Neural progenitor cell (in vitro differentiated cells): Measurements from ENCODE around the gene CACNA1B. TPM values are rescaled to one million over a fixed set of nuclear protein-coding genes. Genes with fewer than 3 reads are reported as not detected.

Experiments
- DNase-seq: peaks from one replicate; pipeline ENCODE4 v3.0.0-alpha.2; 2016; ENCODE audit warnings: low spot score
- H2AFZ ChIP-seq: fragments of 200-600 bp; sonication (generic); replicated peaks from 2 replicates; pipeline ENCODE4 v1.6.1; 2016; ENCODE audit warnings: antibody characterized with exemption
- H3F3A ChIP-seq: fragments of 200-600 bp; sonication (generic); 2 replicates; pipeline ENCODE4 v1.6.1; 2016; ENCODE audit warnings: antibody characterized with exemption, low read depth
- H3K27ac ChIP-seq: fragments of 200-600 bp; sonication (generic); 2 replicates; pipeline ENCODE4 v1.5.1; 2016; ENCODE audit warnings: mild to moderate bottlenecking
- H3K27me3 ChIP-seq: fragments of 200-600 bp; sonication (generic); 2 replicates; pipeline ENCODE4 v1.6.1; 2016; ENCODE audit warnings: mild to moderate bottlenecking, moderate library complexity
- H3K36me3 ChIP-seq: fragments of 200-600 bp; sonication (generic); 2 replicates; pipeline ENCODE4 v1.5.1; 2016
- H3K4me1 ChIP-seq: fragments of 200-600 bp; sonication (generic); 2 replicates; pipeline ENCODE4 v1.6.1; 2016; ENCODE audit warnings: mixed run types
- H3K4me2 ChIP-seq: fragments of 200-600 bp; sonication (generic); 2 replicates; pipeline ENCODE4 v1.6.1; 2016
- H3K4me3 ChIP-seq: fragments of 200-600 bp; sonication (generic); 2 replicates; pipeline ENCODE4 v1.5.1; 2016
- H3K79me2 ChIP-seq: fragments of 200-600 bp; sonication (generic); 2 replicates; pipeline ENCODE4 v1.6.1; 2016; ENCODE audit warnings: low read depth
- H3K9ac ChIP-seq: fragments of 200-600 bp; sonication (generic); 2 replicates; pipeline ENCODE4 v1.6.1; 2016
- H3K9me3 ChIP-seq: fragments of 200-600 bp; sonication (generic); 2 replicates; pipeline ENCODE4 v1.5.1; 2016; ENCODE audit warnings: low read depth
- H4K20me1 ChIP-seq: fragments of 200-600 bp; sonication (generic); 2 replicates; pipeline ENCODE4 v1.6.1; 2016; ENCODE audit warnings: low read depth
- H3K27ac Mint-ChIP-seq: 3 replicates; pipeline ENCODE4 v1.8.0; 2021; ENCODE audit warnings: mixed read lengths
- H3K27me3 Mint-ChIP-seq: 2 replicates; pipeline ENCODE4 v1.8.0; 2022; ENCODE audit warnings: low read depth, mild to moderate bottlenecking, inconsistent platforms, moderate library complexity, mixed read lengths; ENCODE audit not compliant: insufficient read depth
- H3K36me3 Mint-ChIP-seq: 3 replicates; pipeline ENCODE4 v1.8.0; 2021; ENCODE audit warnings: mixed read lengths
- H3K4me1 Mint-ChIP-seq: 3 replicates; pipeline ENCODE4 v1.8.0; 2021; ENCODE audit warnings: mixed read lengths
- H3K4me3 Mint-ChIP-seq: 3 replicates; pipeline ENCODE4 v1.8.0; 2021; ENCODE audit warnings: mild to moderate bottlenecking, moderate library complexity, mixed read lengths
- H3K9me3 Mint-ChIP-seq: 3 replicates; pipeline ENCODE4 v1.8.0; 2020; ENCODE audit warnings: mixed read lengths
- CTCF ChIP-seq: fragments of 200-600 bp; sonication (generic); IDR thresholded peaks from 2 replicates; pipeline ENCODE4 v1.5.1; 2017; ENCODE audit warnings: antibody characterized with exemption, mild to moderate bottlenecking
- EZH2 ChIP-seq: fragments of 200-600 bp; sonication (generic); IDR thresholded peaks from 2 replicates; pipeline ENCODE4 v1.6.1; 2017; ENCODE audit warnings: antibody characterized with exemption, mild to moderate bottlenecking, moderate library complexity
- EZH2phosphoT487 ChIP-seq: fragments of 200-600 bp; sonication (generic); IDR thresholded peaks from 2 replicates; pipeline ENCODE4 v1.6.1; 2017; ENCODE audit warnings: antibody characterized with exemption
- total RNA-seq: library from RNA; depleted of rRNA; stranded (reverse); fragments of >200 nt; gene quantifications from 2 replicates; pipeline ENCODE4 v1.2.3, GENCODE V29; 2015; ENCODE audit warnings: low replicate concordance

The CACNA1B gene
- total RNA-seq, 1 donor from 2014 or later, result 0.30 TPM

GRCh38 chr9:137870432-137870831, 7.2 kb upstream of the CACNA1B start:
- Histone ChIP-seq H3K36me3 (no peaks in the 10 kb centered on the region), H2AFZ (no peak overlapping the region), H3K79me2 (no peaks in the 10 kb centered on the region), H3K9me3 (no peaks in the 10 kb centered on the region), H3K4me3 (no peak overlapping the region), H3K27ac (no peak overlapping the region), H3K4me1 (no peaks in the 10 kb centered on the region), H3K4me2 (no peak overlapping the region), H3K9ac (no peak overlapping the region), H3K27me3 (peaks cover 23% of the 10 kb centered on the region), H3F3A (no peaks in the 10 kb centered on the region), H4K20me1 (no peaks in the 10 kb centered on the region)
- Mint-ChIP-seq H3K27me3 (peaks cover 15% of the 10 kb centered on the region), H3K27ac (no peak overlapping the region), H3K4me3 (no peak overlapping the region), H3K36me3 (no peaks in the 10 kb centered on the region), H3K9me3 (no peaks in the 10 kb centered on the region), H3K4me1 (no peaks in the 10 kb centered on the region)
- TF ChIP-seq EZH2phosphoT487, result no peak
- no peak for DNase-seq

- Histone ChIP-seq H3K79me2 (no peaks in the 10 kb centered on the region), H3K36me3 (no peaks in the 10 kb centered on the region), H3F3A (no peaks in the 10 kb centered on the region), H3K9ac (no peak overlapping the region), H3K4me1 (no peaks in the 10 kb centered on the region), H3K4me2 (no peak overlapping the region), H2AFZ (no peak overlapping the region), H3K9me3 (no peaks in the 10 kb centered on the region), H3K4me3 (no peak overlapping the region), H3K27ac (no peak overlapping the region), H4K20me1 (no peaks in the 10 kb centered on the region), H3K27me3 (peaks cover 42% of the 10 kb centered on the region)
- no peak for TF ChIP-seq EZH2
- TF ChIP-seq EZH2phosphoT487, result no peak
- no peak for TF ChIP-seq CTCF
- H3K27me3 Mint-ChIP-seq, result peaks cover 25% of the 10 kb centered on the region
- no peak for DNase-seq
- H3K4me1 Mint-ChIP-seq, result no peaks in the 10 kb centered on the region
- H3K27ac Mint-ChIP-seq, result no peak overlapping the region
- no peaks in the 10 kb centered on the region for H3K36me3 Mint-ChIP-seq
- H3K9me3 Mint-ChIP-seq, result peaks cover 5% of the 10 kb centered on the region
- H3K4me3 Mint-ChIP-seq, result no peak overlapping the region
These were observed 5.3 kb upstream of the CACNA1B start for GRCh38 chr9:137872296-137872695.

DNA sequence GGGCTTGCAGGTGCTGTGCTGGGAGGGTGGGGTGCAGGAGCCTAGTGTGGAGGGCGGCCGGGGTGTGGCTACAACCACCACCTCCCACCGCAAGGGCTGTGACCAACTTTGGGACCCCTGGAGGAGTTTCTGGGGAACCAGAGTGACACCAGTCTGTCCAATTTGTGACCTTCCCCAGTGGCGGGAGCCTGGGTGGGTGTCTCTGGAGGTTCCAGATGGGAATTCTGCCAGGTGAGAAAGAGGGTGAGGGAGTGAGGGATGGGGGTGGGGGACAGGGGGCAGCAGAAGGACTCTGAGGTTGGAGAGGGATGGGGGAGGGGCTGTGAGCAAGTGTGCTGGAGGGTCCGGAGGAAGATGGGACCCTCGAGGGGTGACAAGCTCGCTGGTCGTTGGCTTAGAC, 4.2 kb upstream of the CACNA1B start:
- H3K27me3 ChIP-seq, result peaks cover 49% of the 10 kb centered on the region
- H3K4me3 ChIP-seq, result no peak overlapping the region
- no peaks in the 10 kb centered on the region for H3K9me3 ChIP-seq
- H3K27ac Mint-ChIP-seq, result no peak overlapping the region
- H3K9me3 Mint-ChIP-seq, result peaks cover 5% of the 10 kb centered on the region
- no peak overlapping the region for H3K27ac ChIP-seq
- no peak overlapping the region for H3K4me2 ChIP-seq
- no peaks in the 10 kb centered on the region for H3K36me3 Mint-ChIP-seq
- H3K9ac ChIP-seq, result no peak overlapping the region
- H3F3A ChIP-seq, result no peaks in the 10 kb centered on the region
- peaks cover 25% of the 10 kb centered on the region for H3K27me3 Mint-ChIP-seq
- no peaks in the 10 kb centered on the region for H3K79me2 ChIP-seq
- H3K4me3 Mint-ChIP-seq, result no peak overlapping the region
- H3K4me1 Mint-ChIP-seq, result no peaks in the 10 kb centered on the region
- no peaks in the 10 kb centered on the region for H3K36me3 ChIP-seq
- peaks cover 4% of the 10 kb centered on the region for H4K20me1 ChIP-seq
- DNase-seq, result no peak
- H2AFZ ChIP-seq, result no peak overlapping the region
- TF ChIP-seq EZH2phosphoT487 (no peak), EZH2 (no peak), CTCF (no peak)
- H3K4me1 ChIP-seq, result peaks cover 3% of the 10 kb centered on the region

- H3K4me1 ChIP-seq, result peaks cover 4% of the 10 kb centered on the region
- no peak overlapping the region for H3K9ac ChIP-seq
- Mint-ChIP-seq H3K9me3 (peaks cover 5% of the 10 kb centered on the region), H3K36me3 (no peaks in the 10 kb centered on the region), H3K27ac (no peak overlapping the region), H3K27me3 (peaks cover 25% of the 10 kb centered on the region), H3K4me3 (no peak overlapping the region), H3K4me1 (no peaks in the 10 kb centered on the region)
- no peak overlapping the region for H3K4me2 ChIP-seq
- H3K27me3 ChIP-seq, result peaks cover 51% of the 10 kb centered on the region
- TF ChIP-seq EZH2 (no peak), EZH2phosphoT487 (no peak), CTCF (no peak)
- H3F3A ChIP-seq, result no peaks in the 10 kb centered on the region
- DNase-seq, result no peak
- no peak overlapping the region for H3K27ac ChIP-seq
- H3K4me3 ChIP-seq, result no peak overlapping the region
- no peak overlapping the region for H2AFZ ChIP-seq
- no peaks in the 10 kb centered on the region for H3K9me3 ChIP-seq
- H3K79me2 ChIP-seq, result no peaks in the 10 kb centered on the region
- no peaks in the 10 kb centered on the region for H3K36me3 ChIP-seq
- peaks cover 7% of the 10 kb centered on the region for H4K20me1 ChIP-seq
These were observed 3.7 kb upstream of the CACNA1B start for GRCh38 chr9:137873858-137874362.
